HUES6 (cell line): Measurements from ENCODE around the gene NAB1.
"Not testable (repeated sequence)": the region's sequence is repeated elsewhere in the genome, so short reads cannot be mapped to it uniquely, and the experiment has no call there.

Experiments used
- H3K27ac ChIP-seq: 2 replicates; pipeline ENCODE4 v1.7.0; 2013; ENCODE audit warnings: low read depth, mild to moderate bottlenecking, low read length, inconsistent platforms
- H3K27me3 ChIP-seq: 2 replicates; pipeline ENCODE4 v1.6.1; 2013; ENCODE audit warnings: low read length; ENCODE audit not compliant: control insufficient read depth, insufficient read depth
- H3K36me3 ChIP-seq: 2 replicates; pipeline ENCODE4 v1.6.1; 2013; ENCODE audit warnings: low read length; ENCODE audit not compliant: control insufficient read depth, insufficient read depth
- H3K4me1 ChIP-seq: 2 replicates; pipeline ENCODE4 v1.6.1; 2013; ENCODE audit warnings: low read length; ENCODE audit not compliant: control insufficient read depth, insufficient read depth
- H3K4me3 ChIP-seq: 2 replicates; pipeline ENCODE4 v1.5.1; 2013; ENCODE audit warnings: low read depth, low read length
- H3K9ac ChIP-seq: one replicate; pipeline ENCODE4 v1.6.1; 2013; ENCODE audit warnings: mild to moderate bottlenecking, low read length
- H3K9me3 ChIP-seq: 2 replicates; pipeline ENCODE4 v1.6.1; 2013; ENCODE audit warnings: low read depth, low read length; ENCODE audit not compliant: control insufficient read depth, insufficient read depth

The NAB1 gene

GRCh38 chr2:190694479-190694878 lies 45.6 kb downstream of the NAB1 start:
- H3K27me3 ChIP-seq: no peaks in the 10 kb centered on the region
- no peak overlapping the region for H3K4me3 ChIP-seq
- peaks cover 22% of the 10 kb centered on the region for H3K4me1 ChIP-seq
- H3K27ac ChIP-seq: no peak overlapping the region
- no peaks in the 10 kb centered on the region for H3K9me3 ChIP-seq
- no peaks in the 10 kb centered on the region for H3K36me3 ChIP-seq
- H3K9ac ChIP-seq: no peak overlapping the region

- H3K27me3 ChIP-seq: no peaks in the 10 kb centered on the region
- H3K9ac ChIP-seq: no peak overlapping the region
- no peak overlapping the region for H3K27ac ChIP-seq
- peaks cover 23% of the 10 kb centered on the region for H3K4me1 ChIP-seq
- no peak overlapping the region for H3K4me3 ChIP-seq
- no peaks in the 10 kb centered on the region for H3K9me3 ChIP-seq
- H3K36me3 ChIP-seq: no peaks in the 10 kb centered on the region
Measured at GRCh38 chr2:190695739-190696138, 46.9 kb downstream of the NAB1 start.

- H3K9ac ChIP-seq: no peak overlapping the region
- H3K4me1 ChIP-seq: peaks cover 23% of the 10 kb centered on the region
- no peaks in the 10 kb centered on the region for H3K27me3 ChIP-seq
- no peaks in the 10 kb centered on the region for H3K36me3 ChIP-seq
- H3K9me3 ChIP-seq: no peaks in the 10 kb centered on the region
- H3K27ac ChIP-seq: 0 out of 2 replicates have a peak overlapping the region, but pooled peaks have one; percentile 35
- no peak overlapping the region for H3K4me3 ChIP-seq
Measured at GRCh38 chr2:190696792-190697398, 48.0 kb downstream of the NAB1 start.

- Histone ChIP-seq H3K9me3 (no peaks in the 10 kb centered on the region), H3K36me3 (no peaks in the 10 kb centered on the region), H3K27ac (peak overlapping the region; percentile 35; the same call in 1 of the 2 replicates), H3K27me3 (no peaks in the 10 kb centered on the region), H3K9ac (no peak overlapping the region), H3K4me1 (peaks cover 23% of the 10 kb centered on the region), H3K4me3 (no peak overlapping the region)
Measured at GRCh38 chr2:190697421-190697820, 48.5 kb downstream of the NAB1 start.

- H3K9me3 ChIP-seq: no peaks in the 10 kb centered on the region
- no peak overlapping the region for H3K9ac ChIP-seq
- peaks cover 23% of the 10 kb centered on the region for H3K4me1 ChIP-seq
- no peak overlapping the region for H3K27ac ChIP-seq
- H3K4me3 ChIP-seq: no peak overlapping the region
- H3K36me3 ChIP-seq: no peaks in the 10 kb centered on the region
- H3K27me3 ChIP-seq: no peaks in the 10 kb centered on the region
Measured at GRCh38 chr2:190698895-190699294, 50.0 kb downstream of the NAB1 start.

GRCh38 chr2:190701586-190701985 lies 52.7 kb downstream of the NAB1 start:
- Histone ChIP-seq H3K27me3 (no peaks in the 10 kb centered on the region), H3K4me3 (no peak overlapping the region), H3K4me1 (peaks cover 21% of the 10 kb centered on the region), H3K9me3 (no peaks in the 10 kb centered on the region), H3K27ac (no peak overlapping the region), H3K36me3 (no peaks in the 10 kb centered on the region), H3K9ac (no peak overlapping the region)

- no peak overlapping the region for H3K27ac ChIP-seq
- H3K4me1 ChIP-seq: no peaks in the 10 kb centered on the region
- peaks cover 6% of the 10 kb centered on the region for H3K9me3 ChIP-seq
Measured at GRCh38 chr2:190705280-190705679, 56.4 kb downstream of the NAB1 start.

GRCh38 chr2:190707726-190708125 lies 58.8 kb downstream of the NAB1 start:
- Histone ChIP-seq H3K27me3 (no peaks in the 10 kb centered on the region), H3K4me1 (no peaks in the 10 kb centered on the region), H3K4me3 (no peak overlapping the region), H3K9me3 (peaks cover 6% of the 10 kb centered on the region), H3K27ac (no peak overlapping the region), H3K9ac (no peak overlapping the region), H3K36me3 (no peaks in the 10 kb centered on the region)

More at GRCh38 chr2:190705280-190705679, 56.4 kb downstream of the NAB1 start:
- H3K9ac ChIP-seq: no peak overlapping the region
- no peaks in the 10 kb centered on the region for H3K27me3 ChIP-seq
- H3K36me3 ChIP-seq: no peaks in the 10 kb centered on the region
- no peak overlapping the region for H3K4me3 ChIP-seq

- not testable (repeated sequence) for H3K36me3 ChIP-seq, H3K4me3 ChIP-seq, H3K9ac ChIP-seq, H3K9me3 ChIP-seq, H3K27me3 ChIP-seq, H3K4me1 ChIP-seq, H3K27ac ChIP-seq
Measured at GRCh38 chr2:190708650-190709049, 59.8 kb downstream of the NAB1 start.

GRCh38 chr2:190711069-190711468 lies 62.2 kb downstream of the NAB1 start:
- no peak overlapping the region for H3K27ac ChIP-seq
- H3K36me3 ChIP-seq: no peaks in the 10 kb centered on the region
- H3K9ac ChIP-seq: no peak overlapping the region
- H3K9me3 ChIP-seq: peaks cover 6% of the 10 kb centered on the region
- H3K4me3 ChIP-seq: no peak overlapping the region
- H3K27me3 ChIP-seq: no peaks in the 10 kb centered on the region
- H3K4me1 ChIP-seq: no peaks in the 10 kb centered on the region

GRCh38 chr2:190713471-190713870 lies 64.6 kb downstream of the NAB1 start:
- Histone ChIP-seq H3K36me3 (no peaks in the 10 kb centered on the region), H3K9ac (no peak overlapping the region), H3K27ac (no peak overlapping the region), H3K4me3 (no peak overlapping the region), H3K4me1 (peaks cover 2% of the 10 kb centered on the region; the same call in 1 of the 2 replicates), H3K27me3 (no peaks in the 10 kb centered on the region), H3K9me3 (peaks cover 7% of the 10 kb centered on the region; the same call in 1 of the 2 replicates)
